CD4-positive, CD25-positive, alpha-beta regulatory T cell (primary cell): ENCODE data around the gene A2M. TPM values are rescaled to one million over a fixed set of nuclear protein-coding genes. Genes with fewer than 3 reads are reported as not detected.

Source experiments
- ATAC-seq, 2 donors: fragments of 150-1000 bp; cut with Tn5 transposase; one replicate each; pipeline ENCODE4 v1.10.0; 2021; ENCODE audit warnings: low read depth in 2 of 2, moderate number of reproducible peaks in 2 of 2, moderate library complexity in 1 of 2
- DNase-seq, 3 donors: peaks; one replicate each; pipeline versions ENCODE4 v3.0.0 to v3.0.0-alpha.2; 2012 to 2022; ENCODE audit warnings: mixed read lengths in 1 of 3
- H3K27ac ChIP-seq: one replicate; pipeline ENCODE4 v1.7.0; 2013; ENCODE audit warnings: mild to moderate bottlenecking, low read length; ENCODE audit not compliant: insufficient read depth, poor library complexity, severe bottlenecking
- H3K27me3 ChIP-seq: one replicate; pipeline ENCODE4 v1.7.0; 2013; ENCODE audit warnings: low read length; ENCODE audit not compliant: control insufficient read depth, insufficient read depth
- H3K36me3 ChIP-seq: one replicate; pipeline ENCODE4 v1.7.0; 2013; ENCODE audit warnings: mild to moderate bottlenecking, low read length, moderate library complexity; ENCODE audit not compliant: control insufficient read depth, insufficient read depth
- H3K4me1 ChIP-seq: 2 replicates; pipeline ENCODE4 v1.7.0; 2013; ENCODE audit warnings: mild to moderate bottlenecking, low read length; ENCODE audit not compliant: insufficient read depth, control insufficient read depth, poor library complexity, severe bottlenecking
- H3K4me3 ChIP-seq: one replicate; pipeline ENCODE4 v1.7.0; 2013; ENCODE audit warnings: low read depth, mild to moderate bottlenecking, low read length, moderate library complexity
- H3K9me3 ChIP-seq, 2 experiments: 1 replicate in 1 of 2; 2 replicates in 1 of 2; pipeline ENCODE4 v1.7.0; 2013; ENCODE audit warnings: low read length in 2 of 2, mild to moderate bottlenecking in 1 of 2, moderate library complexity in 1 of 2; ENCODE audit not compliant: control insufficient read depth in 2 of 2
- H3K27ac Mint-ChIP-seq, 3 donors: one replicate each; pipeline ENCODE4 v1.8.0; 2020 to 2022; ENCODE audit warnings: mild to moderate bottlenecking in 3 of 3, mixed read lengths in 3 of 3, moderate library complexity in 2 of 3
- H3K27me3 Mint-ChIP-seq: one replicate; pipeline ENCODE4 v1.8.0; 2022; ENCODE audit warnings: mild to moderate bottlenecking, mixed read lengths
- H3K36me3 Mint-ChIP-seq: one replicate; pipeline ENCODE4 v1.8.0; 2020; ENCODE audit warnings: mixed read lengths
- H3K4me1 Mint-ChIP-seq, 4 donors: one replicate each; pipeline ENCODE4 v1.8.0; 2020 to 2022; ENCODE audit warnings: mixed read lengths in 4 of 4, mild to moderate bottlenecking in 1 of 4
- H3K4me3 Mint-ChIP-seq, 4 donors: one replicate each; pipeline ENCODE4 v1.8.0; 2020 to 2022; ENCODE audit warnings: mild to moderate bottlenecking in 4 of 4, mixed read lengths in 4 of 4, moderate library complexity in 3 of 4
- H3K9me3 Mint-ChIP-seq, 7 donors: one replicate each; pipeline ENCODE4 v1.8.0; 2020 to 2022; ENCODE audit warnings: mixed read lengths in 7 of 7, mild to moderate bottlenecking in 3 of 7, moderate library complexity in 2 of 7
- polyA plus RNA-seq, 4 donors: library from polyadenylated mRNA; unstranded; fragments of 300-500 nt; fragmentation: Illumina TruSeq; gene quantifications; one replicate each; pipeline ENCODE4 v1.2.3, GENCODE V29; 2021
- total RNA-seq: library from RNA; stranded (reverse); gene quantifications from one replicate; pipeline ENCODE4 v1.2.3, GENCODE V29; 2022

Gene A2M
- total and polyA plus RNA-seq, 5 donors from 2014 or later: not detected

- no peak overlapping the region for H3K4me3 Mint-ChIP-seq
- H3K36me3 Mint-ChIP-seq: no peaks in the 10 kb centered on the region
- H3K27me3 Mint-ChIP-seq: peaks cover 10% of the 10 kb centered on the region
- no peak overlapping the region for H3K4me3 ChIP-seq
- ATAC-seq (no peak), DNase-seq (no peak)
- no peaks in the 10 kb centered on the region for H3K4me1 ChIP-seq
- no peaks in the 10 kb centered on the region for H3K9me3 ChIP-seq
- no peaks in the 10 kb centered on the region for H3K36me3 ChIP-seq
- H3K9me3 Mint-ChIP-seq: no peaks in the 10 kb centered on the region
- H3K27ac ChIP-seq: no peak overlapping the region
- H3K27me3 ChIP-seq: peaks cover 6% of the 10 kb centered on the region
- no peak overlapping the region for H3K27ac Mint-ChIP-seq
- H3K4me1 Mint-ChIP-seq: peaks cover 0 to 5% (median under 1%) of the 10 kb centered on the region in 4 donors
Observed at GRCh38 chr12:9073076-9073475, 42.6 kb downstream of the A2M start.

GRCh38 chr12:9072481-9073038, 43.2 kb downstream of the A2M start:
- peaks cover 0 to 5% (median under 1%) of the 10 kb centered on the region in 4 donors for H3K4me1 Mint-ChIP-seq
- no peak for ATAC-seq
- Histone ChIP-seq H3K4me3 (no peak overlapping the region), H3K36me3 (no peaks in the 10 kb centered on the region), H3K9me3 (no peaks in the 10 kb centered on the region), H3K4me1 (no peaks in the 10 kb centered on the region), H3K27me3 (peaks cover 6% of the 10 kb centered on the region), H3K27ac (no peak overlapping the region)
- no peak overlapping the region for H3K27ac Mint-ChIP-seq
- no peak for DNase-seq
- no peaks in the 10 kb centered on the region for H3K9me3 Mint-ChIP-seq
- no peaks in the 10 kb centered on the region for H3K36me3 Mint-ChIP-seq
- no peak overlapping the region for H3K4me3 Mint-ChIP-seq
- H3K27me3 Mint-ChIP-seq: peaks cover 13% of the 10 kb centered on the region

GRCh38 chr12:9071969-9072368, 43.8 kb downstream of the A2M start:
- H3K27me3 ChIP-seq: peaks cover 4% of the 10 kb centered on the region
- no peaks in the 10 kb centered on the region for H3K4me1 ChIP-seq
- H3K36me3 ChIP-seq: no peaks in the 10 kb centered on the region
- H3K4me3 ChIP-seq: no peak overlapping the region
- H3K9me3 Mint-ChIP-seq: peaks cover 0 to 2% (median 0%) of the 10 kb centered on the region in 7 donors
- DNase-seq (no peak), ATAC-seq (no peak)
- H3K27ac Mint-ChIP-seq: no peak overlapping the region
- H3K27me3 Mint-ChIP-seq: peaks cover 12% of the 10 kb centered on the region
- no peaks in the 10 kb centered on the region for H3K9me3 ChIP-seq
- H3K4me1 Mint-ChIP-seq: peaks cover 0 to 5% (median under 1%) of the 10 kb centered on the region in 4 donors
- H3K4me3 Mint-ChIP-seq: no peak overlapping the region
- H3K36me3 Mint-ChIP-seq: no peaks in the 10 kb centered on the region
- H3K27ac ChIP-seq: no peak overlapping the region

GRCh38 chr12:9071518-9071917, 44.2 kb downstream of the A2M start:
- Histone ChIP-seq H3K4me1 (no peaks in the 10 kb centered on the region), H3K36me3 (no peaks in the 10 kb centered on the region), H3K4me3 (no peak overlapping the region), H3K27ac (no peak overlapping the region), H3K9me3 (no peaks in the 10 kb centered on the region), H3K27me3 (peaks cover 4% of the 10 kb centered on the region)
- ATAC-seq: no peak
- Mint-ChIP-seq H3K36me3 (no peaks in the 10 kb centered on the region), H3K4me3 (no peak overlapping the region), H3K27ac (no peak overlapping the region), H3K4me1 (peaks cover 0 to 5% (median 0%) of the 10 kb centered on the region in 4 donors), H3K9me3 (peaks cover 0 to 2% (median 0%) of the 10 kb centered on the region in 7 donors), H3K27me3 (peaks cover 15% of the 10 kb centered on the region)
- DNase-seq: no peak

- no peaks in the 10 kb centered on the region for H3K36me3 Mint-ChIP-seq
- no peak overlapping the region for H3K4me3 Mint-ChIP-seq
- Histone ChIP-seq H3K4me1 (no peaks in the 10 kb centered on the region), H3K36me3 (no peaks in the 10 kb centered on the region), H3K27me3 (peaks cover 3% of the 10 kb centered on the region), H3K27ac (no peak overlapping the region), H3K9me3 (no peaks in the 10 kb centered on the region), H3K4me3 (no peak overlapping the region)
- no peak overlapping the region for H3K27ac Mint-ChIP-seq
- H3K4me1 Mint-ChIP-seq: peaks cover 0 to 5% (median 0%) of the 10 kb centered on the region in 4 donors
- ATAC-seq (no peak), DNase-seq (no peak)
- peaks cover 22% of the 10 kb centered on the region for H3K27me3 Mint-ChIP-seq
- H3K9me3 Mint-ChIP-seq: peaks cover 0 to 2% (median 0%) of the 10 kb centered on the region in 7 donors
Observed at GRCh38 chr12:9070351-9070750, 45.4 kb downstream of the A2M start.

GRCh38 chr12:9068600-9068999, 47.1 kb downstream of the A2M start:
- no peaks in the 10 kb centered on the region for H3K9me3 ChIP-seq
- no peak overlapping the region for H3K4me3 ChIP-seq
- ATAC-seq (no peak), DNase-seq (no peak)
- Mint-ChIP-seq H3K27me3 (peaks cover 31% of the 10 kb centered on the region), H3K9me3 (peaks cover 0 to 2% (median 0%) of the 10 kb centered on the region in 7 donors), H3K36me3 (no peaks in the 10 kb centered on the region), H3K4me3 (no peak overlapping the region), H3K27ac (no peak overlapping the region), H3K4me1 (peaks cover 2 to 10% (median 5%) of the 10 kb centered on the region in 4 donors)
- no peaks in the 10 kb centered on the region for H3K27me3 ChIP-seq
- no peaks in the 10 kb centered on the region for H3K36me3 ChIP-seq
- H3K4me1 ChIP-seq: peaks cover 9% of the 10 kb centered on the region
- H3K27ac ChIP-seq: no peak overlapping the region

- DNase-seq: no peak
- H3K27ac Mint-ChIP-seq: no peak overlapping the region
Observed at GRCh38 chr12:9068086-9068485, 47.6 kb downstream of the A2M start.

GRCh38 chr12:9066755-9067423, 48.8 kb downstream of the A2M start:
- ATAC-seq (no peak), DNase-seq (no peak)
- peaks cover 0 to 2% (median 0%) of the 10 kb centered on the region in 7 donors for H3K9me3 Mint-ChIP-seq
- Histone ChIP-seq H3K9me3 (no peaks in the 10 kb centered on the region), H3K27me3 (peaks cover 6% of the 10 kb centered on the region), H3K27ac (no peak overlapping the region), H3K36me3 (no peaks in the 10 kb centered on the region), H3K4me3 (no peak overlapping the region), H3K4me1 (peaks cover 9% of the 10 kb centered on the region)
- peaks cover 35% of the 10 kb centered on the region for H3K27me3 Mint-ChIP-seq
- peak overlapping the region in 1 of 4 donors; percentile 69 for H3K4me3 Mint-ChIP-seq
- no peak overlapping the region for H3K27ac Mint-ChIP-seq
- peaks cover 2 to 10% (median 7%) of the 10 kb centered on the region in 4 donors for H3K4me1 Mint-ChIP-seq
- no peaks in the 10 kb centered on the region for H3K36me3 Mint-ChIP-seq

More at GRCh38 chr12:9068086-9068485, 47.6 kb downstream of the A2M start:
- Mint-ChIP-seq H3K27me3 (peaks cover 35% of the 10 kb centered on the region), H3K36me3 (no peaks in the 10 kb centered on the region), H3K4me1 (peaks cover 2 to 10% (median 7%) of the 10 kb centered on the region in 4 donors), H3K4me3 (no peak overlapping the region), H3K9me3 (peaks cover 0 to 2% (median 0%) of the 10 kb centered on the region in 7 donors)
- no peak for ATAC-seq
- no peak overlapping the region for H3K4me3 ChIP-seq
- no peak overlapping the region for H3K27ac ChIP-seq
- no peaks in the 10 kb centered on the region for H3K9me3 ChIP-seq
- no peaks in the 10 kb centered on the region for H3K36me3 ChIP-seq
- H3K4me1 ChIP-seq: peaks cover 9% of the 10 kb centered on the region
- peaks cover 2% of the 10 kb centered on the region for H3K27me3 ChIP-seq
